Measurements from ENCODE around the gene LHX4.

LHX4 gene

DNA sequence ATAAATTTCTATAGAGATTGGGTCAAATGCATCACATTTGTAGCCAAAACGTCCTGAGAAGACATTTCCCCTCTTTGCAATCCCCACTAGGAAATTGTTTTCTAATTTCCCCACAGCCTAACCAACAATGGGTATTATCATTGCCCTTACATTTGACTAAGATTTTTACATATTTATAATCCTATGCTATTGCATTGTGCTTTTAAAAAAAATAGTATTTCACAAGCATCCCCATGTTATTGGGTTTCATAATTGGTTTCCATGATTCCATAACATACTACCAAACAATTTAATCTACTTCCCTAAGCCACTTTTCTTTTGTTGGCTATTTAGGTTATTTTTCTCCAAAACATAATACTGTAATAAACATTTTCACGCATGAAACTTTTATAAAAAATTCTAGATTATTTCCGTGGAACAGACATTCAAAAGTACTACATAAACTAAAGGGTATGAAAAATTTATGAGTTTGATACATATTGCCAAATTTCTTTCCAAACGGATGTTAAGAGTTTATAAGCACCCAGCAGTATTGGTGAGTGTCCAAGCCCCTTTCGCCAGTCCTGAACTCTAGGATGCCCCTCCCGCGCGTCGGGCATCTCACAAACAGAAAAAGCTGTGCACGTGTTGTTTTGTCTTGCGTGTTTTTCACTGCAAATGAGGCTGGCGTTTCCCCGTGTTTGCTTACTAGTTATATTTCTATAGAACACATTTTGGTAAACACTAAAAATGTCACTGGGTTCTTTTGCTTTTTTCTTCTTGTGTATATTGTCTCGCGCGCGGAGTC is 2.0 kb upstream of the LHX4 start:
- DNase-seq (ENCODE audit: low read depth), result no peak

DNA sequence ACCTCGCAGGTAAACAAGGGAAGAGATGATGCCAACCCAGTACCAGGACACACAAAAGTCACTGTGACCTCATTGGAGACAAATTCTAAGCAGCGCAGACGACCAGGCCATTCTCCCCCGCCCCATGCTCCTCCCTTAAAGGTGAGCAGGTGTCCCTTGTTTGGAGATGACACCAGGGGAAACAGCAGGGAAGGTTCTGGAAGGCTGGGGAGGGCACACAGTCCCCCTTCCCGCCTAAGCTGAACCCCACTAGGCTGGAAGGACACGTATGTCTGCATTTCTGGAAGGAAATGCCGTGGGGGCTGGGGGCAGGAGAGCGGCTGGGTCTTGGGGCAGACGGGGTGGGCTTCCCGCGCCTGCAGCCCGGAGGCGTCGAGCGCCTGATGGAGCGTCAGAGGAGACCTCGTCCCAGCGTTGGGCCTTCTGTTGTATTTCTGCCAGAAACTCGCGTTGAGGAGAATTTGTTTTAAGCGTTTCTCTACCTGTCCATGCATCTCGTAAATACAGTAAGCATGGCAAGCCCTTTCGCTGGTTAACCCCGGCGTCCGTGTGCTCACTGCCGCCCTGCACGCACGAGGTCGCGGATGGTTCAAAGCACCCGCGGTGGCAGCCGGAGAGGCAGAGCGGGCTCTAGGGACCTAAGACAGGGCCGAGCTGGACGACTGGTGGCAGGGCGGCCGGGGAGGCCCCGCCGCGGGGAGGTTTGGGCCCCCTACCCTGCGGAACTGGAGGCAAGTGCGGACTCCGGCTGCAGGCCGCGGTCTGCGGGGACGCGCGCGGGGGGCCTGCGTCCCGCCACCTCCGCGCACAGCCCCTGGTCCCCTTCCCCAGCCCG is 1.2 kb upstream of the LHX4 start:
- DNase-seq (ENCODE audit: low read depth), result no peak

DNA sequence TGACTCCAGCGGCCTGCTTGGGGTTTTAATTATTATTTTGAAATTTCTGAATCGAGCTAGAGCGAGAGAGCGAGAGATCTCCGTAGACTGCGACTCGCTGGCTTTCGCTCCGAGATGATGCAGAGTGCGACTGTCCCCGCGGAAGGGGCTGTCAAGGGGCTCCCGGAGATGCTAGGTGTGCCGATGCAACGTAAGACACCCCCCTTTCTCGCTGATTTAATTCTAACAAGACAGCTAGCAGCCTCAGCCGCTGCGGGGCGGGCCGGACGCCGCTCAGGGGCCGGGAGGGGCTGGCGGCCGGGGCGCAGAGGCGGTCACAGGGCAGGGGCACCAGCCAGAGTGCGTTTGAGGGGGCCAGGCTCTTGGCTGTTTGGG is 339 bp downstream of the LHX4 start:
- DNase-seq (ENCODE audit: low read depth), result no peak

DNA sequence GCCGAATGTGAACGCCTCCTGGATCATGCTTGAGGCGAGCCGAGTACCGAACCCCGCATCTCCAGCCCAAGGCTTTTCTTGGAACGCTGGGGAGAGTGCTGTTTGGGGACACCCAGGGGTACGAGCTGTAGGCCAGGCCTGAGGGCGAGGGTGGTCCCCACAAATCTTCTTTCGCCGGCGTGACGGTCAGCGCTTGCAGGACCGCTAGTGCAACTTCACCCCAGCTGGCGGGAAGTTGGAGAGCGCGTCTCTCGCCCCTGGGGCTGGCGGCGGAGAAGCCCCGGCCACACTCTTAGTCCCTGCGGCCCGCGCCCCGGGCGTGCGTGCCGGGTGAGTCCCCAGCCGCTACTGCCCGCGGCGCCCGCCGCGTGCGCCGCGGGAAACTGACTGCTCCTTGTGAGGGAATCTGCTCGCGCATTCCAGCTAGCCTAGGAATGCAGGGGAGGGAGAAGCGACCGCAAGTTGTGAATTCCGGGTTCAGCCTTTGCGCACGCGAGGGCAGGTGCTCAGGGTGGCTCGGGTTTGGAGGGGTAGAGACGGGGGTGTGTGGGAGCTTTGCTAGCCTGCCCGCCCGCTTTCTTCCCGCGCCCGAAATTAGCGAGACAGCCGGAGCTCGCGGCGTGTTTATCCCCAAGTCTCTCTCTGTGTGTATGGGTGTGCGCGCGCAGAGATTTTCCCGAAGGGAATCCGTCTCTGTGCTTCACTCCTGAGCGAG is 884 bp downstream of the LHX4 start:
- peak; percentile 52 for DNase-seq (ENCODE audit: low read depth)

DNA sequence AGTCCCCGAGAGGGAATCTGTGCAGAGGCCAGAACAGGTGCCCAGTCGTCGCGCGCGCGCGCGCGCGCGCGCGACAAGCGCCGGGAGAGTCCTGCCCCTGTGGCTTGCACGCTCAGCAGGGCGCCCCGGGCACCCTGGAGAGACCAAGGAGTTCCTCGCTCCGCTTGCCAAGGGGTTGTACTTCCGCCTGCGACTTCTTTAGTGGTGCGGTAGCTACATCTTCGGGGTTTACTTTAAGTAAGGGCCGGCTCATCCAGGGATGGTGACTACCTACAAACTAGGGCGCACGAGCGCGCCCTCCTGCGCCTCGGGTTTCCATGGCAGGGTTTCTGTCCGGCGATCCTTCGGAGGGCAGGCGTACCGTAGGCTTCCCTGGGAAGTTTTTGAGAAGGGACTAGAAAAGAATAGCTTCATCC is 1.4 kb downstream of the LHX4 start:
- DNase-seq (ENCODE audit: low read depth), result peak; percentile 42

DNA sequence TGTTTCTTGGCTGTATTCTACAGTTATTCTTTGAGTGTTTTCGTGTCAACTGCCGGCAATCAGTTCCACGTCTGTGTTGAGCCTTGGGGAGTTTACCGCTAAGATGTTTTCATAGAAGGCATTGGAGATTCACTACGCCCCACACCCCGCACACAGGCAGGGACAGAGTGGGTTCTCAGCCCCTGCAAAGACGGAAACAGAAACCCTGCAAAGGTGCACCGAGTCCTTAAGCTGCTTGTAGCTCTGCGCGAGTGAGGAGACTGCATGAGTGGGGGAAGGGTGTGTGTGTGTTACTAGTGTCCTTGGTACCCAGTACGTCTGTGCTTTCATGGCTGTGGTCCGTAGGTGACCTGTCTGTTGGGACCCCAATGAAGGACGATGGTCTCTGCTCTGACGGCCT is 1.9 kb downstream of the LHX4 start:
- no peak for DNase-seq (ENCODE audit: low read depth)

DNA sequence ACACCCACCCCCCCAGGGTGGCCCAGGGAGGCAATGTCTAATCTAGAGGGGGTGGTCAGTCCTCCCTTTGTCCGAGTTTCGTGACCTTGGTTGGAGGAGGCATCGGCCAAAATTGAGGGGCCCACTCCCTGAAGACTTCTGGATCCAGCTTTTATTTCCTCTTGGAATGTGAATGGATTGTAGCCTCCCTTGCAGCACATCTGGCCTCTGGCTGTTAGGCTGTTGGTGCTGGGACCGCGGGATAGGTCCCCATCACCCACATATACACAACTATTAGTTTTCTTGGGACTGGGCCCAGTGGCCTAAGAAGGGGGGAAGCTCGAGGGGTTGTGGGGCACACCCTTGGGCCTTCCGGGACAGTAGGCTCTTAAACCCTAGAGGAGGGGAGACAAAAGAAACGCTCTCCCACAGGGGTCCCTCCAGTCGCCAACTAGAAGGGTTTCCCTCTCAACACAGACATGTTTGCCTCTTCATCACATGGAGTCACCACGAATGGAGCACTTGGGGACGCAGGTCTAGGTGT is 2.5 kb downstream of the LHX4 start:
- DNase-seq (ENCODE audit: low read depth), result no peak

DNA sequence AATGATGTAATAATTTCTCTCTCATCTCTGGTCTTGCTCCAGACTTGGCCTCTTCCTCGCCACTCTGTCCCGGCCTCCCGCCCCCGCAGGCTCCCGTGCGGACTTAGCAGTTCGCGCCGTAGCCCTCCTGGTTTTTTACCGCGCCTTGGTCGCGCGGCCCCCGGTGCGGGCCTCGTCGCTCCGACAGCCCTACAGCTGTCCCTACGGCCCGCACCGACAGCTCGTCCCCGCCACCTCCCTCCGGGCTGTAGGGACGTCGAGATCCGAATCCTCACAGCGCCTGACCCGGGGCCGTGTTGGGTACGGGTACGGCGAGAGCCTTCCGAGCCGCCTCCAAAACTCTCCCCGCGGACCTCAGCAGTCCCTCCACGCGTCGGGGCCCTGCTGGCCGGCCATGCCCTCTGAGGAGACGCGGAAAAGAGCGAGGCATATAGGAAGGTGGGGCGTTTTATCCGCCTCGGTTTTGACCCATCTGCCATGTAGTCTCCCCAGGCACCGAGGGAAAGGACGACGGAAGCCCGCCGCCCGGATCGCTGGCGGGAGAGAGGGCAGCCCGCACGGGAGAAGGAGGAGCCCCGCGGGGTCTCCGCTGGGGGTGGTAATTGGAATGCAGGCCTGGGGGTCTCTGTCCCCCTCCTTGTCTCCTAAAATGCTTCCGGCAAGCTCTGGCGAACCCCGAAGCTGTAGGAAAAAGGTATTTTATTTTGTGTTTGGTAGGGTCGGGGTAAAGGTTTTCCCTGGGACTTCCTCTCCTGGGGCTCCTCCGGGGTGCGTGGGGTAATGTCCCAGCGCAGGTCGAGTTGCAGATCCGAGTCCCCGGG is 3.3 kb downstream of the LHX4 start:
- no peak for DNase-seq (ENCODE audit: low read depth)

DNA sequence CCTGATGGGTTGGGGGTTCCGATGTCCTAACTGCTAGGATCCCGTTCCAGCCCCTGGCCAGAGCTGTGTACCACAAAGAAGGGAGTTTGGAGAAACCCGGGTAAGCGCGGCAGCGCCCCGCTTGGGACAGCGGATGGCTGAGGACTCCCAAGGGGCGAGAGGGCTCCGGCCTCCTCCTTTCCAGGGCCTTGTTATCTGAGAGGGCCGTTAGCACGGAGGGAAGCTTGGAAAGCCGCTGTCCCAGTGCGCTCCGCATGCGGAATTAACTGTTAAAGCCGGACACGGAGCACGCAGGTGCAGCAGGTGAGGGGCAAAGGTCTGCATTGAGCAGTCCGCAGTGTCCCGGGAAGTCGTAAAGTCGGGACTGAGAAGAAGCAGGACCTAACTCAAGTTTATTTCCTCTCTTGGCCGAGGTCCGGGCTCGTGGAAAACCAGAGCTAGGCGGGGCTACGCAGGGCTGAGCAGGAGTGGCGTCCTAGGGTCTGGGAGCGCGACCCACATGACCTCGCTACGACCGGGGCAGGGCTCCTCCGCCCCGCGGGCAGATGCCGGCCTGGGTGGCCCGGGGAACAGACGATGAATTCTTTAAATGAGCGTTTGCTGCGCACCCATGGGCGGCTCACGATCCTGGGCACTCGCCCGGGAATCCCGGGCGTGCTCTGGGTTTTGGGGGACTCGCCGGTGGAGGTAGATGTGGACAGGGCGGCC is 4.5 kb downstream of the LHX4 start:
- DNase-seq (ENCODE audit: low read depth), result no peak

DNA sequence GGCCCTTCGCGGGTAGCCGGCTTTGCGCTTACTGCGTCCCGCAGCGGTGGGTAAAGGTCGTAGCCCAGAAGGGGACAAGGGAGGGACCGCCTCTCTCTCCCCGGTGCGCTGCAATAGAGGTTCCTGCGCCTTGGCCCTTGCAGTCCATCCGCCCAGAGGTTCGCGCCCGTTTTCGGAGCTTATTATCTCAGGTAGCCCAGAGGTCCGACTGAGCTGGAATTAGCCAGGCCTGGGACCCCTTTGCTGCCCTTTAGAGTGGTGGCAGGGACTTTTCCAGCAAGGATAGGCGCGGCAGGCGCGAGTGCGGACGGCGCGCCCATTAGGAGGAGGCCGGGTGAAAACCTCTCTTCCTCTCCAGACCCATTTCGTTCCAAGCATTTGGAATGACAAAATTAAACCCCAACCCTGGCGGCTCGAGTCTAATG is 5.0 kb downstream of the LHX4 start:
- DNase-seq (ENCODE audit: low read depth), result no peak

DNA sequence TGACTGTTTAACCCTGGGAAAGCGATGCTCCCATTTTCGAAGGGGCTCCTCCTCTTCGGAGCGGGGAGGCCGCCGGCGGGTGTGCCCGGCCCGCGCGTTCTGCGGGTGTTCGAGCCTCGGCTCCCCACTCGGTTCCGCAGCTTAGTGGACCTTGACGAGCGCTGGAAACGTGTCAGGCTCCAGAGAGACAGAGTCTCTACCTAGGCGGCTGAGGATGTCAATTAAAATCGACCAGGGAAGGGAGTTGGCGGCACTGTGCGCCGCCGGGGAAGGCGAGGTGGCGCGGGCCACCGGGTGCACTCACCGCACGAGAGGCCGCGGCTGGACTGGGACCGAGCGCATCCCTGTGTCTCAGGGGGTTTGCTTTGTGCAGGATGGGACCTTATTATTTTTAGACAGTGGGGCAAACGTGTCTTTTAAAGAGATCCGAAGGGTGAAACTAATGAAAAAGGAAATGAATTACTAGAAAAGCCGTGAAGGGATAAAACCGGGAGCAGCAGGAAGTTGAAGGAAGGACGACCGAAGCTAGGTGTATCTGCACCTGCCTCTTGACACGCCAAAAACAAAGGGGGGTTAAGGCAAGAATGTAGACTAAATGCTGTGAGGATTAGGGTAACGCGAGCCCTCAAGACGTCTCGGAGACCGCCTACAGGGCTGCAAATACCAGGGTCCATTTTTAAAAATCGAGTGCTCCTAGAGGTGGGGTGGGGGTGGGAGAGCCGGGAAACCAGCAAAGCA is 5.6 kb downstream of the LHX4 start:
- DNase-seq (ENCODE audit: low read depth), result no peak

DNA sequence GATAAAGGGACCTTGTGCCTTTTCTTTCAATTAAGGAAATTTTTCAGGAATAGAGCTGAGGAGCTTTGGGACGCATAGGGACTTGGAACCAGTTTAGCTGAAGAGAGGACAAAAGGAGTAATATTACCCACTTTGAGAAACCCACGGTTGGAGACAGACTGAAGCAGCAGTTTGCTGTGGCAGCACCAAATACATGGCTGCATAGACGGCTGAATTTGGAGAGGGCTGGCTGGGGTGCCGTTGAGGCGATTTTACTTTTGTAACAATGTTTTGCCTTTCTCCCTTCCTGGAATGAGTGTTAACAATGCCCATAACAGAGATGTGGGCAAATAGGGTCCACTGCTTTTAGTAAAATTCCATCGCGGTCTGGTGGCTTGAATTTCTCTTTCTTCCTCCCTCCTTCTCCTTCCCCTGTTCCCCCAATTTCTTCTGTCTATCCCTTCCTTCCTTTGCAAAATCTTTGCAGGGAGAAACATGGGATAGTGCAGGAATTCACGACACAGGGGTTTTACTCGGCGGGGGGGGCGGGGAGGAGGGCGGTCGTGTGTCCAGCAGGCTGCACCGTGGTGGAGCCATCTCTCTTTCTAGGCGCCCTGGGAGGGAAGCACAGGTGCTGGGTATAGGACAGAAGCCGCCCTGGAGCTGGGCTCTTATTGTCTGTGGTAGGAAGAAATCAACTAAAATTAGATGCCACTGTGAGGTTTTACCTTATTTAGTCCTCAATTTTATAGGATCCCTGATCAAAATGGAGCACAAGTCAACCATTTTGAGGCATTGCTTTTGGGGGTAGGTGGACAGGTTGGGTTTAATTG is 6.8 kb downstream of the LHX4 start:
- DNase-seq (ENCODE audit: low read depth), result no peak

DNA sequence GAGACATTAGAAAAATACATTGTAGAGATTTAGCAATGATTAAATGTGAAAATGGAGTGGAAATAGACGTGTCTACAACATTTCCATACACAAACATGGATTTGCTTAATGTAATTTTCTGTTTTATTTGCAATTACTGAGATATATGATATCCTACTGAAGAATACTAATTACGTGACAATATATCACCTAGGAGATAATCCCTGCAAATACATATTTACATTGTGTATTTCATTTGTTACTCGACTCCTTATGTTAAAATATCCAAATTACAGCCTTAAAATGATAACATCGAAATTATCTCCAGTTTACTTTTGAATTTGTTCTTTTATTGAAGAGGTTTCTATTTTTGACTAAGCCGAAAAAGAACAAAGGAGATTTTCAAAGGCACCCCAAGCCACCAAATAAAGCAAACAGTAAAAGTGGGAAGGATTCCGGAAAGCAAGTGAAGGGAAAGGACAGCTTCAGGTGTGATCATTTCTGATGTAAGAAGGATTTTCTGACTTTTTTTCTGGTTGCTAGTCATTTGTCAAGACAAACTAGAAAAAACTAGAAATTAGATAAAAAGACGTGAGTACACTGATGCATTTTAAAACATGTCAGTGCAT is 7.9 kb downstream of the LHX4 start:
- DNase-seq (ENCODE audit: low read depth), result no peak

DNA sequence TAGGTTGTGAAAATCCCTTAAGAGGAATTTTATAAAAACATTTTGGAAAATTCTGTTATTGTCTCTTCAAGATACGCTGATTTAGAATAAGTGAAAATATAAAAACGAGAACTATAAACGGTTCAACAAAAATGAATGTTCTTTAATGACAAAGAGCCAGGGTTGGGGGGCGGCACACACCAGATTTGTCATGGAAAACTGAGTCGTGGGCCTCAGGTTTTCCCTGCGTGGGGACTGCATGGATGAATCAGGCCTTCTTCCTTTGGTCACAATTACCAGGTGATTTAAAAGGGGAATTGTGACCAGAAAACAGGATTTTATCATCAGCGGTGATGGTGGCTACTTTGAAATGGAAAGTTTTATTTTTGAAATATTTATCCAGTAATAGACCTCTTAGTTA is 8.6 kb downstream of the LHX4 start:
- no peak for DNase-seq (ENCODE audit: low read depth)

DNA sequence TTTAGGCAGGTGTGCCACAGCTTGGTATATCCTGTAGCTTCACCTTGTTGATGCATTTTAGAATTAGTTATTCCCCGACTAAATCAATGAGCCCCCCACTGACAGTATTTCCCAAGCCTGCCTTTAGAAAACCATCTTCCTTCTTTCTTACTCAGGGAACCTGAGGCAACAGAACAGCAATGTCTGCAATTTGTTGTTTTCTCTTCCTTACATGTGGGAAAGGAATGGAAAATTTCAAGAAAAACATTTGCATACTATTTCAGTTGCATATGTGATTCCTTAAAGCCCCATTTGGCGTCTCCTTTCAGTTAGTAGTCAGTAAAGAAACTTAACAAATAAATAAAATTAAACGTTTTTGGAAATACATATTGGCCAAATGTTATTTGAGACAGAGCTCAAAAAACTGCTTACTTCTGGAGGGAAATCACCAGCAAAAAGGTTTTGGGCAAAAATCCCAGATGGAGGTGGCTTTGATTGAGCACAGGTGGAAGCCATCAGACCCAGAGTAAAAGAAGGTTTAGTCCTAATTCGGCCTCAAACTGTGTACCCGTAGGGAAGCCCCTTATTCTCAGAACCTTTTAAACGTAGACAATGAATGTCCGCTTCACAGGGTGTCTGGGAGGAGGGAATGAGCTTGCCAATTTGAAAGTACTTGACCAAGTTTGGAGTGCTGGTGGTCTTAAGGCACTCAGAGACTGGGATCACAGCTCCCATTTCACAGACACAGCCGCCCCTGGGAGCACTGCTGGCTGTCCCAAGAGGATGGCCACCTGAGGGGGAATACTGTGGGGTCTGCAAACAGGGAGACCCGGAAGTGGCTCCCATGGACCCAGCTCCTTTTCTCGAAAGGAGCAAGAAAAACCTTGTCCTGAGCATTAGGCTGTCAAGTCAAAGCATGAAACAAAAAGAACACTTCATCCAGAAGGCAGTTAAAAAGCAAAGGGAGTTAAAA is 9.4 kb downstream of the LHX4 start:
- DNase-seq (ENCODE audit: low read depth), result no peak

DNA sequence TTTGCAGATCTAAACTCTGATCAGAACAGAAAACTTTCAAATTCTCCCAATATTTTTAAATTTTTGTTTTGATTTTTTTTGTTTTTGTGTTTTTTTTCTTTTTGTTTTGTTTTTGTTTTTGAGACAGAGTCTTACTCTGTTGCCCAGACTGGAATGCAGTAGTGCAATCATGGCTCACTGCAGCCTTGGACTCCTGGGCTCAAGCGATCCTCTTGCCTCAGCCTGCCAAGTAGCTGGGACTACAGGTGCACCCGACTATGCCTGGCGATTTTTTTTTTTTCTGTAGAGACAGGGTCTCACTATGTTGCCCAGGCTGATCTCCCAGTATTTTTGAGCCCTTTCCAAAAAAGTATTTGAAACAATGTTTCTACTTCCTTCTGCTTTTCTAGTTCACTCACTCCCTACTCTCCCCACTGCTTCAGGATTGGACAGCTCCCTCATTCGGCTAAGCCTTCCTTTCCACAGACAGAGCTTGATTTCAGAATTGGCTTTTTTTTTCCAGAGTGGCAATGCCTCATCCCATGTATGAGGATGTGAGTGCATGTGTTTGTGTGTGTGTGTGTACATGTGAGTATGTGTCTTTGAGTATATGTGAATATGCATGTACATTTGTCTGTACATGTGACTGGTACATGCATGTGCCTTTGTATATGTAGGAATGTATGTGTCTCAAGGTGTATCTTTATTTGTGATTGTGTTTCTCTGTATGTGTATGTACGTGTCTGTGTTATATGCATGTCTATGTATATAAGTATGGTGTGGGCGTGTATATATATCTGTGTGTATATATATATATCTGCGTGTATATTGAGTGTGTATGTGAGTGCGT is 11.9 kb downstream of the LHX4 start:
- peak; percentile 30 for DNase-seq (ENCODE audit: low read depth)
